ENCODE results near the gene KCTD21.

DNA sequence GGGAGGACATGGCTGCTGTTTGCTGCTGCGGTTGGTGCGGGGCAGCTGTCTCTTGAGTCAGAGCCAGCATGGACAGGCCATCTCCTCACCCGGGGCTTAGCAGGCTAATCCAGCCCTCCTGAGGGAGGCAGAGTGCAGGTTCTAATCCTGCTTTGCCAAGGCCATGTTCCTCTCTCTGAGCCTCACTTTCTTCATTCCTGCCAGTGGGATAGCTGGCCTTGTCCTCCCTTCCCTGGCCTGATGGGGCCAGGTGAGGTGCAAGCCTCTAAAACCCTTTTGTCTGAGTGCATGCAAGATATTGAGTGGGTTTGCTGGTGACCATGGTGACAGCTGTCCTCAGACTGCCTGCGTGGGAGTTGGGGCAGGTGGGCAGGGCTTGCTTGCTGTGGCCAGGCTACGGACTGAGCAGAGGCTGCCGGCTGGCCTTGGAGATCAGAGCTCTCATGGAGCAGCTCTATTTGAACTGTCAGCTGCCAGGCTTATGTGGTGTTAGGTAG, 3.8 kb upstream of the KCTD21 start:
- no peak for TF ChIP-seq YY1 (IDR thresholded peaks at IDR 0.05; ENCODE audit: low read depth, low read length)
- 0 out of 2 replicates have a peak, but pooled peaks have one; percentile 23 for TF ChIP-seq TCF12 (IDR thresholded peaks at IDR 0.05; ENCODE audit: low read depth, low read length)
- TF ChIP-seq, protein P1, sequence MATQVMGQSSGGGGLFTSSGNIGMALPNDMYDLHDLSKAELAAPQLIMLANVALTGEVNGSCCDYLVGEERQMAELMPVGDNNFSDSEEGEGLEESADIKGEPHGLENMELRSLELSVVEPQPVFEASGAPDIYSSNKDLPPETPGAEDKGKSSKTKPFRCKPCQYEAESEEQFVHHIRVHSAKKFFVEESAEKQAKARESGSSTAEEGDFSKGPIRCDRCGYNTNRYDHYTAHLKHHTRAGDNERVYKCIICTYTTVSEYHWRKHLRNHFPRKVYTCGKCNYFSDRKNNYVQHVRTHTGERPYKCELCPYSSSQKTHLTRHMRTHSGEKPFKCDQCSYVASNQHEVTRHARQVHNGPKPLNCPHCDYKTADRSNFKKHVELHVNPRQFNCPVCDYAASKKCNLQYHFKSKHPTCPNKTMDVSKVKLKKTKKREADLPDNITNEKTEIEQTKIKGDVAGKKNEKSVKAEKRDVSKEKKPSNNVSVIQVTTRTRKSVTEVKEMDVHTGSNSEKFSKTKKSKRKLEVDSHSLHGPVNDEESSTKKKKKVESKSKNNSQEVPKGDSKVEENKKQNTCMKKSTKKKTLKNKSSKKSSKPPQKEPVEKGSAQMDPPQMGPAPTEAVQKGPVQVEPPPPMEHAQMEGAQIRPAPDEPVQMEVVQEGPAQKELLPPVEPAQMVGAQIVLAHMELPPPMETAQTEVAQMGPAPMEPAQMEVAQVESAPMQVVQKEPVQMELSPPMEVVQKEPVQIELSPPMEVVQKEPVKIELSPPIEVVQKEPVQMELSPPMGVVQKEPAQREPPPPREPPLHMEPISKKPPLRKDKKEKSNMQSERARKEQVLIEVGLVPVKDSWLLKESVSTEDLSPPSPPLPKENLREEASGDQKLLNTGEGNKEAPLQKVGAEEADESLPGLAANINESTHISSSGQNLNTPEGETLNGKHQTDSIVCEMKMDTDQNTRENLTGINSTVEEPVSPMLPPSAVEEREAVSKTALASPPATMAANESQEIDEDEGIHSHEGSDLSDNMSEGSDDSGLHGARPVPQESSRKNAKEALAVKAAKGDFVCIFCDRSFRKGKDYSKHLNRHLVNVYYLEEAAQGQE (IDR thresholded peaks at IDR 0.05; ENCODE audit: low read depth, low read length), result no peak
- TF ChIP-seq, protein P2, sequence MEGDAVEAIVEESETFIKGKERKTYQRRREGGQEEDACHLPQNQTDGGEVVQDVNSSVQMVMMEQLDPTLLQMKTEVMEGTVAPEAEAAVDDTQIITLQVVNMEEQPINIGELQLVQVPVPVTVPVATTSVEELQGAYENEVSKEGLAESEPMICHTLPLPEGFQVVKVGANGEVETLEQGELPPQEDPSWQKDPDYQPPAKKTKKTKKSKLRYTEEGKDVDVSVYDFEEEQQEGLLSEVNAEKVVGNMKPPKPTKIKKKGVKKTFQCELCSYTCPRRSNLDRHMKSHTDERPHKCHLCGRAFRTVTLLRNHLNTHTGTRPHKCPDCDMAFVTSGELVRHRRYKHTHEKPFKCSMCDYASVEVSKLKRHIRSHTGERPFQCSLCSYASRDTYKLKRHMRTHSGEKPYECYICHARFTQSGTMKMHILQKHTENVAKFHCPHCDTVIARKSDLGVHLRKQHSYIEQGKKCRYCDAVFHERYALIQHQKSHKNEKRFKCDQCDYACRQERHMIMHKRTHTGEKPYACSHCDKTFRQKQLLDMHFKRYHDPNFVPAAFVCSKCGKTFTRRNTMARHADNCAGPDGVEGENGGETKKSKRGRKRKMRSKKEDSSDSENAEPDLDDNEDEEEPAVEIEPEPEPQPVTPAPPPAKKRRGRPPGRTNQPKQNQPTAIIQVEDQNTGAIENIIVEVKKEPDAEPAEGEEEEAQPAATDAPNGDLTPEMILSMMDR (IDR thresholded peaks at IDR 0.05 in 2 of 3, conservative IDR thresholded peaks at IDR 0.05 in 1 of 3; ENCODE audit: control insufficient read depth in 2 of 3, extremely low read depth in 1 of 3, insufficient read depth in 1 of 3, low read depth in 3 of 3, low read length in 3 of 3), result no peak
- TF ChIP-seq ZNF384 (IDR thresholded peaks at IDR 0.05; ENCODE audit: borderline replicate concordance, low read depth, low read length), result no peak
- TF ChIP-seq RAD21 (IDR thresholded peaks at IDR 0.05; ENCODE audit: insufficient read depth, low read depth, low read length), result no peak
- no peak for TF ChIP-seq ZZZ3 (IDR thresholded peaks at IDR 0.05; ENCODE audit: control insufficient read depth, insufficient read length, low read depth)

Data from GM12878 (cell line).